OCI-LY3 (cell line): ENCODE results near the gene CWC25.
A peak's percentile ranks its signal among the peaks of the same experiment; 100 is the strongest.

Source experiments
- H2AFZ ChIP-seq: fragments of 200-600, 300-600 bp; shearing (Covaris generic); 2 replicates; pipeline ENCODE4 v1.6.0; 2014; ENCODE audit warnings: antibody characterized with exemption, low read depth, low read length
- H3K27ac ChIP-seq: fragments of 200-600, 300-600 bp; sonication (generic); 2 replicates; pipeline ENCODE4 v1.5.1; 2014; ENCODE audit warnings: mild to moderate bottlenecking, low read length, moderate library complexity, mixed read lengths
- H3K27me3 ChIP-seq: fragments of 200-600, 300-600 bp; sonication (generic); 2 replicates; pipeline ENCODE4 v1.6.1; 2014; ENCODE audit warnings: low read depth, low read length, mixed read lengths
- H3K36me3 ChIP-seq: fragments of 200-600, 300-600 bp; sonication (generic); replicated peaks from 2 replicates; pipeline ENCODE3; 2014; ENCODE audit warnings: low read depth, low read length, mixed read lengths
- H3K4me1 ChIP-seq: fragments of 300-600, 200-600 bp; sonication (generic); 2 replicates; pipeline ENCODE4 v1.6.1; 2014; ENCODE audit warnings: low read length, mixed read lengths
- H3K4me2 ChIP-seq: fragments of 200-600, 300-600 bp; sonication (generic); 2 replicates; pipeline ENCODE4 v1.6.1; 2014; ENCODE audit warnings: low read length, mixed read lengths
- H3K4me3 ChIP-seq: fragments of 300-600, 200-600 bp; sonication (generic); 2 replicates; pipeline ENCODE4 v1.5.1; 2014; ENCODE audit warnings: antibody characterized with exemption, mild to moderate bottlenecking, low read length, moderate library complexity
- H3K79me2 ChIP-seq: fragments of 300-600, 200-600 bp; shearing (Covaris generic); 2 replicates; pipeline ENCODE4 v1.6.1; 2014; ENCODE audit warnings: mild to moderate bottlenecking, low read length, mixed read lengths
- H3K9ac ChIP-seq: fragments of 300-600, 200-600 bp; shearing (Covaris generic); 2 replicates; pipeline ENCODE4 v1.6.0; 2014; ENCODE audit warnings: mild to moderate bottlenecking, low read length, moderate library complexity
- H3K9me3 ChIP-seq: fragments of 200-600, 300-600 bp; shearing (Covaris generic); 2 replicates; pipeline ENCODE4 v1.6.1; 2014; ENCODE audit warnings: low read length, mixed read lengths; ENCODE audit not compliant: insufficient read depth
- H4K20me1 ChIP-seq: fragments of 200-600, 300-600 bp; sonication (generic); 2 replicates; pipeline ENCODE4 v1.6.1; 2016; ENCODE audit warnings: low read length, mixed read lengths; ENCODE audit not compliant: insufficient read depth
- EZH2phosphoT487 ChIP-seq: fragments of 200-600 bp; shearing (Covaris generic); IDR thresholded peaks from 2 replicates; pipeline ENCODE4 v1.6.1; 2018; ENCODE audit warnings: antibody characterized with exemption, mixed run types, low read depth
- TF ChIP-seq, protein P1 (sequence below): fragments of 200-600, 300-600 bp; sonication (generic); IDR thresholded peaks from 2 replicates; pipeline ENCODE4 v1.5.1; 2014; ENCODE audit warnings: antibody characterized with exemption, low read length, low read depth

Gene CWC25

DNA sequence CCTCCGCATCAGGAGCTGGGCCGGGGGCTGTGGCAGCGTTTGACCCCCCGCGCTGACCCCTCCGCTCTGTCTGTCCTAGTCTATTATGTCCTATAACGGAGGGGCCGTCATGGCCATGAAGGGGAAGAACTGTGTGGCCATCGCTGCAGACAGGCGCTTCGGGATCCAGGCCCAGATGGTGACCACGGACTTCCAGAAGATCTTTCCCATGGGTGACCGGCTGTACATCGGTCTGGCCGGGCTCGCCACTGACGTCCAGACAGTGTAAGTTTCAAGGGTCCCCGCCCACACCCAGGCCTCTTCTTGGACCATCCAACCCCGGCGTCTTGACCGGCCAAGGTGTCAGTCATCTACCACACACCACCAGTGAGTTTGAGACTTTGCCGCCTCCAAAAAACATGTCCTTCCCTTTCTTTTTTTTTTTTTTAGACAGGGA, 72.0 kb downstream of the CWC25 start:
- Histone ChIP-seq H2AFZ (no peak overlapping the region), H3K36me3 (peaks cover 22% of the 10 kb centered on the region), H3K4me2 (peak overlapping the region; percentile 79), H3K9ac (peak overlapping the region; percentile 90), H3K4me3 (peak overlapping the region; percentile 79), H3K27ac (peak overlapping the region; percentile 61), H3K79me2 (peaks cover 26% of the 10 kb centered on the region), H3K27me3 (no peaks in the 10 kb centered on the region), H3K9me3 (no peaks in the 10 kb centered on the region), H4K20me1 (no peaks in the 10 kb centered on the region), H3K4me1 (peaks cover 23% of the 10 kb centered on the region)
- TF ChIP-seq EZH2phosphoT487 = no peak
- TF ChIP-seq, protein P1, sequence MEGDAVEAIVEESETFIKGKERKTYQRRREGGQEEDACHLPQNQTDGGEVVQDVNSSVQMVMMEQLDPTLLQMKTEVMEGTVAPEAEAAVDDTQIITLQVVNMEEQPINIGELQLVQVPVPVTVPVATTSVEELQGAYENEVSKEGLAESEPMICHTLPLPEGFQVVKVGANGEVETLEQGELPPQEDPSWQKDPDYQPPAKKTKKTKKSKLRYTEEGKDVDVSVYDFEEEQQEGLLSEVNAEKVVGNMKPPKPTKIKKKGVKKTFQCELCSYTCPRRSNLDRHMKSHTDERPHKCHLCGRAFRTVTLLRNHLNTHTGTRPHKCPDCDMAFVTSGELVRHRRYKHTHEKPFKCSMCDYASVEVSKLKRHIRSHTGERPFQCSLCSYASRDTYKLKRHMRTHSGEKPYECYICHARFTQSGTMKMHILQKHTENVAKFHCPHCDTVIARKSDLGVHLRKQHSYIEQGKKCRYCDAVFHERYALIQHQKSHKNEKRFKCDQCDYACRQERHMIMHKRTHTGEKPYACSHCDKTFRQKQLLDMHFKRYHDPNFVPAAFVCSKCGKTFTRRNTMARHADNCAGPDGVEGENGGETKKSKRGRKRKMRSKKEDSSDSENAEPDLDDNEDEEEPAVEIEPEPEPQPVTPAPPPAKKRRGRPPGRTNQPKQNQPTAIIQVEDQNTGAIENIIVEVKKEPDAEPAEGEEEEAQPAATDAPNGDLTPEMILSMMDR = no peak

DNA sequence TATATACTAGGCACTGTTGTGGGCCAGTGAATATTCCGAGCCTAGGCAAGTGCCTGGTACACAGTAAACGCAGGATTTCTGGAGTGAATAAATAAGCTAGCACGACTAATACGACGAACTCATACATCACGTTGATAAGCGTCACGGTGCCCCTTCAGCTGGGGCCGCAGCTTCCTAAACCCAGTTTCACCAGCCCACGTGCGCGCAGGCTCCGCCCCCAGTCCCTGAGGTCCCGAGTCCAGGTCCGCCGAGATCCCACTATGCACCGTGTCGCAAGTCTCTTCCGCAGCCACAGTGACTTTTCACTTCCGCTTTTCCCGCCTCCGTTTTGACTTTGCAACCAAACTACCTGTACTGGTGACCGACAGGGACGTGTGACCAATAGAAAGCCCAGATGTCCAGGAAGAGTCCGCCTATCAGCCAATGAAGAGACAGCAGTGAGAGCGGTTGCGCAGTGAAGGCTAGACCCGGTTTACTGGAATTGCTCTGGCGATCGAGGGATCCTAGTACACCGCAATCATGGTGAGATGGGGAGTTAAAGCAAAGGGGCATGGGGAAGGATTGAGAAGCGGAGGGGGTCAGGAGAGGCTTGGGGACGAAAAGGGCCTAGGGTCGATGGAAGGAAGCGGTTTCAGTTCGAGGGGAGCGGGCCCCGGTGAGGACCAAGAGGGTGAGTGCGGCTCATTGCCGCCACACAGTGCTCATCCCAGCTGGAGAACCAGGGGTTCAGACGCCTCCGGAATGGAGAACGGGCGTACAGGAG, 72.6 kb downstream of the CWC25 start, which contains the start of gene PSMB3:
PSMB3 (plus strand) TSS at position 434 of the 763 bp plus-strand sequence; CDS start at position 520, 86 bp downstream.
- Histone ChIP-seq H3K4me2 (peak within 1 kb of the TSS; percentile 99), H3K9me3 (no peaks in the 10 kb centered on the region), H3K27me3 (no peaks in the 10 kb centered on the region), H2AFZ (peak within 1 kb of the TSS; percentile 5; the same call in 1 of the 2 replicates), H3K79me2 (peaks cover 30% of the 10 kb centered on the region), H3K4me1 (peaks cover 23% of the 10 kb centered on the region), H3K9ac (peak within 1 kb of the TSS; percentile 90), H4K20me1 (no peaks in the 10 kb centered on the region), H3K27ac (peak within 1 kb of the TSS; percentile 83), H3K36me3 (peaks cover 22% of the 10 kb centered on the region), H3K4me3 (peak within 1 kb of the TSS; percentile 79)
- no peak for TF ChIP-seq EZH2phosphoT487
- TF ChIP-seq, protein P1 = no peak

DNA sequence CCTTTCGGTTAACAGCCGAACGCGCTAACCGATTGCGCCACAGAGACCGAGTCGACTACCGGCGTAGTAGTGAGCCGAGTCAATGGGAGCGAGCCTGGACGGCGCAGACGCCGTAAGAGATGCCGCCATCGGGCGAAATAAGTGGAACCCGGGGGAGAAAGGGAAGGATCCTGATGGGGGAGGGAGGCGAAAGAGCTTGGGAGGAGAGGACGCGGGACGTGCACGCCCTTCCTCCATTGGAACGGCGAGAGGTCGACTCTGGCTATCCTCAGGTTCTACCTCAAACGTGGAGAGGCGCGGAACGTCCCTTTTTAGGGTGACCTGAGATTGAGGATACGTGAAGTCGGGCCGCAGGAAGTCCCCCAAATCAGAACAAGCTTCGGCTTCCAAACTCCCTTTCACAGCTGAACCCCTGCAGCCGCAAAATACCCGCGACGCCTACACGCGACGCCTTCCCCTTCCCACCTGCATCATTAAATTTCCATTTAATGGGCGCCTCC, 73.3 kb downstream of the CWC25 start:
- Histone ChIP-seq H3K27me3 (no peaks in the 10 kb centered on the region), H3K9me3 (no peaks in the 10 kb centered on the region), H3K9ac (peak overlapping the region; percentile 89), H3K4me3 (peak overlapping the region; percentile 79), H3K4me2 (peak overlapping the region; percentile 99), H3K4me1 (peaks cover 23% of the 10 kb centered on the region), H3K27ac (peak overlapping the region; percentile 83), H3K36me3 (peaks cover 22% of the 10 kb centered on the region), H4K20me1 (no peaks in the 10 kb centered on the region), H3K79me2 (peaks cover 35% of the 10 kb centered on the region), H2AFZ (peak overlapping the region; percentile 5; the same call in 1 of the 2 replicates)
- TF ChIP-seq, protein P1 = no peak

DNA sequence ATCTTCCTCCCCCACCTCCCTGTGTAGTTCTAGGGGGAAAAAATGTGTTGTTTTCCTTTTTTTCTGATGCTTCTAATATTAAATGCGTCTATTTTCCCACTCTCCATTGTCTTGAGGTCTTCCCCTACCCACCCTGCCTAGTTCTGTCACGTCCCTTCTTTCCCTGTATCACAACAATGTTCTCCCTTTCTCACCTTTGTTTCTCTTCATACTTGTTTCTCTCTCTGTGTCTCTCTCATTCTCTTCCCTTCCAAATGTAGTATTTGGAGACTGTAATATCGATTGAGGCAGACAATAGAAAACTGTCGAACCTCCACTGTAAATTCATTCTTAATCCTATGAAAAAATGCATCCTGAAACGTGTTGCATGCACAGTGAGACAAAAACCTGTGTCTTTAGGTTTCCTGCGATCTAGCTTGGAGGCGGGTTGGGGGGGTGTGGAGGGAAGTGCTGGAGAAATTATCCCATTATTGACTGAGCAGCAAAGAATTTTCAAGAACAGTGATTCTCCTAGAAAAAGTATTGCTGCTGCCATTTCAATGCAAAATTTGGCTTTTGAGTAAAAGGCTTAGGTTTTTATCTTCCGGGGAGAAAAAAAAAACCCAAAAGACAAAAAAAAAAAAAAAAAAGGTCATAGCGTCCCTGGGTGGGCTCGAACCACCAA, 73.8 kb downstream of the CWC25 start:
- peak overlapping the region; percentile 16; the same call in 1 of the 2 replicates for H2AFZ ChIP-seq
- peak overlapping the region; percentile 89 for H3K9ac ChIP-seq
- peak overlapping the region; percentile 79 for H3K4me3 ChIP-seq
- peak overlapping the region; percentile 99 for H3K4me2 ChIP-seq
- H4K20me1 ChIP-seq = no peaks in the 10 kb centered on the region
- H3K27ac ChIP-seq = no peak overlapping the region
- H3K36me3 ChIP-seq = peaks cover 18% of the 10 kb centered on the region
- no peaks in the 10 kb centered on the region for H3K9me3 ChIP-seq
- H3K4me1 ChIP-seq = peaks cover 27% of the 10 kb centered on the region
- H3K79me2 ChIP-seq = peaks cover 41% of the 10 kb centered on the region
- TF ChIP-seq, protein P1 = no peak
- TF ChIP-seq EZH2phosphoT487 = no peak
- H3K27me3 ChIP-seq = no peaks in the 10 kb centered on the region
